HCT116 (cell line): ENCODE measurements around the gene DYNLT3. TPM values are rescaled to one million over a fixed set of nuclear protein-coding genes. Genes with fewer than 3 reads are reported as not detected.

Experiments used
- ATAC-seq: fragments of 200-7000 bp; cut with Tn5 transposase; 2 replicates; pipeline ENCODE4 v1.9.1; 2020; ENCODE audit warnings: mild to moderate bottlenecking, moderate library complexity
- BruUV-seq: library from RNA; stranded (reverse); fragments of 400-500 nt; replicated peaks from 2 replicates; lab custom pipeline; 2021; lab: Mats Ljungman, UMichigan
- CTCF ChIA-PET: fragments of 300-600 bp; sonication (Branson Sonifier 250); formaldehyde crosslinking; loops from one replicate; lab custom pipeline; 2021; ENCODE audit warnings: antibody characterized with exemption; lab: Charles Lee
- POLR2A ChIA-PET: fragments of 300-600, 350-600 bp; sonication (Branson Sonifier 250); formaldehyde crosslinking; loops from one replicate; lab custom pipeline; 2021; ENCODE audit warnings: antibody characterized with exemption; lab: Charles Lee
- RAD21 ChIA-PET, 2 experiments: fragments of 300-600 bp; sonication (Branson Sonifier 250); formaldehyde crosslinking; loops; one replicate each; lab custom pipeline; 2023; ENCODE audit warnings: low total read pairs in 2 of 2; ENCODE audit not compliant: uncharacterized antibody in 2 of 2, unreplicated experiment in 2 of 2, low non-redundant PET in 1 of 2; lab: Charles Lee
- DNase-seq: peaks from one replicate; pipeline ENCODE4 v3.0.0-alpha.2; 2010; ENCODE audit warnings: low read depth, low spot score
- H2AFZ ChIP-seq: fragments of 200-600 bp; shearing (Covaris generic), sonication (generic); 2 replicates; pipeline ENCODE4 v1.6.1; 2017; ENCODE audit warnings: low read depth, mixed run types, mixed read lengths, antibody characterized with exemption, low read length; ENCODE audit not compliant: poor library complexity, severe bottlenecking
- H3K27ac ChIP-seq: 2 replicates; pipeline ENCODE4 v1.5.1; 2012; ENCODE audit warnings: low read depth, low read length
- H3K27me3 ChIP-seq: fragments of 200-600 bp; sonication (generic); 2 replicates; pipeline ENCODE4 v1.6.1; 2016; ENCODE audit warnings: mixed run types, low read length, mixed read lengths; ENCODE audit not compliant: insufficient read depth
- H3K36me3 ChIP-seq, 2 experiments: fragments of 200-500 bp in 1 of 2; fragments of 200-600 bp in 1 of 2; sonication (Bioruptor generic) in 1 of 2; sonication (generic) in 1 of 2; 2 replicates each; pipeline versions ENCODE4 v1.5.1 to v1.6.1; 2014 to 2016; ENCODE audit warnings: low read length in 2 of 2, inconsistent platforms in 1 of 2, mixed read lengths in 1 of 2, mixed run types in 1 of 2; ENCODE audit not compliant: insufficient read depth in 2 of 2, control insufficient read depth in 1 of 2
- H3K4me1 ChIP-seq, 2 experiments: fragments of 200-600 bp in 1 of 2; sonication (generic) in 1 of 2; 2 replicates each; pipeline versions ENCODE4 v1.5.1 to v1.6.1; 2012 to 2017; ENCODE audit warnings: low read length in 2 of 2, inconsistent platforms in 1 of 2, mild to moderate bottlenecking in 1 of 2, mixed read lengths in 1 of 2, mixed run types in 1 of 2, moderate library complexity in 1 of 2; ENCODE audit not compliant: insufficient read depth in 2 of 2, control insufficient read depth in 1 of 2
- H3K4me2 ChIP-seq: fragments of 200-600 bp; sonication (generic); 2 replicates; pipeline ENCODE4 v1.6.1; 2017; ENCODE audit warnings: mixed run types, low read length, mixed read lengths
- H3K4me3 ChIP-seq, 2 experiments: fragments of 200-600 bp in 1 of 2; sonication (generic) in 1 of 2; replicated peaks in 1 of 2; 2 replicates each; pipeline ENCODE4 v1.5.1; 2011 to 2016; ENCODE audit warnings: low read length in 2 of 2, control low read depth in 1 of 2, low read depth in 1 of 2, mild to moderate bottlenecking in 1 of 2, mixed read lengths in 1 of 2, mixed run types in 1 of 2
- H3K79me2 ChIP-seq: fragments of 200-600 bp; sonication (generic); 2 replicates; pipeline ENCODE4 v1.6.1; 2017; ENCODE audit warnings: mild to moderate bottlenecking, mixed run types, low read length, moderate library complexity, mixed read lengths; ENCODE audit not compliant: insufficient read depth
- H3K9ac ChIP-seq: fragments of 200-600 bp; sonication (generic); 2 replicates; pipeline ENCODE4 v1.6.1; 2016; ENCODE audit warnings: low read length, mixed read lengths
- H3K9me2 ChIP-seq: fragments of 200-600 bp; sonication (generic), shearing (Covaris generic); 2 replicates; pipeline ENCODE4 v1.6.1; 2017; ENCODE audit warnings: mixed run types, mild to moderate bottlenecking, moderate library complexity; ENCODE audit not compliant: insufficient read depth
- H3K9me3 ChIP-seq, 2 experiments: fragments of 200-500 bp in 1 of 2; fragments of 200-600 bp in 1 of 2; sonication (Bioruptor generic) in 1 of 2; sonication (generic) in 1 of 2; 2 replicates each; pipeline ENCODE4 v1.6.1; 2014 to 2017; ENCODE audit warnings: low read length in 2 of 2, mixed read lengths in 2 of 2, inconsistent platforms in 1 of 2, low read depth in 1 of 2, mild to moderate bottlenecking in 1 of 2, mixed run types in 1 of 2, moderate library complexity in 1 of 2; ENCODE audit not compliant: control insufficient read depth in 1 of 2, insufficient read depth in 1 of 2
- H4K20me1 ChIP-seq: fragments of 200-600 bp; sonication (generic), shearing (Covaris generic); 2 replicates; pipeline ENCODE4 v1.6.1; 2017; ENCODE audit warnings: mixed run types, mild to moderate bottlenecking, moderate library complexity; ENCODE audit not compliant: insufficient read depth
- CEBPB ChIP-seq: IDR thresholded peaks from 2 replicates; pipeline ENCODE4 v1.6.1; 2012; ENCODE audit warnings: low read depth
- EZH2phosphoT487 ChIP-seq: fragments of 200-600 bp; IDR thresholded peaks from 2 replicates; pipeline ENCODE4 v1.6.1; 2018; ENCODE audit warnings: antibody characterized with exemption, borderline replicate concordance
- JUND ChIP-seq: IDR thresholded peaks from 2 replicates; pipeline ENCODE4 v1.6.1; 2012
- POLR2AphosphoS5 ChIP-seq: IDR thresholded peaks from 2 replicates; pipeline ENCODE4 v1.6.1; 2011; ENCODE audit warnings: mild to moderate bottlenecking, low read depth, low read length, moderate library complexity
- RAD21 ChIP-seq: IDR thresholded peaks from 2 replicates; pipeline ENCODE4 v1.6.1; 2012; ENCODE audit warnings: low read depth, mild to moderate bottlenecking
- SIN3A ChIP-seq: IDR thresholded peaks from 2 replicates; pipeline ENCODE4 v1.6.1; 2012; ENCODE audit warnings: low read depth
- SRF ChIP-seq: IDR thresholded peaks from 2 replicates; pipeline ENCODE4 v1.6.1; 2012; ENCODE audit warnings: low read depth
- TCF7L2 ChIP-seq: IDR thresholded peaks from 2 replicates; pipeline ENCODE4 v1.7.0; 2011; ENCODE audit warnings: borderline replicate concordance, inconsistent platforms; ENCODE audit not compliant: insufficient read depth, insufficient read length; ENCODE audit errors: extremely low read depth
- ZNF274 ChIP-seq: fragments of 200-500 bp; sonication (Bioruptor generic); IDR thresholded peaks from 2 replicates; pipeline ENCODE4 v1.6.1; 2014; ENCODE audit warnings: mild to moderate bottlenecking, low read depth, low read length, inconsistent platforms
- intact Hi-C: fragments of 100-400 bp; cut with micrococcal nuclease; formaldehyde crosslinking; loops from 2 replicates; pipeline ENCODE4 v1.10.0; 2022
- total RNA-seq: library from RNA; stranded (reverse); gene quantifications from one replicate; pipeline ENCODE4 v1.2.1, GENCODE V29; 2021; ENCODE audit not compliant: unreplicated experiment
- TF ChIP-seq, protein P1 (sequence below): IDR thresholded peaks from 2 replicates; pipeline ENCODE4 v1.6.1; 2012
- TF ChIP-seq, protein P2 (sequence below): IDR thresholded peaks from 2 replicates; pipeline ENCODE4 v1.6.1; 2012
- TF ChIP-seq, protein P3 (sequence below), 3 experiments: fragments of 200-600 bp in 1 of 3; sonication (generic) in 1 of 3; IDR thresholded peaks in 2 of 3; conservative IDR thresholded peaks in 1 of 3; 2 replicates each; pipeline ENCODE4 v1.5.1; 2012 to 2017; ENCODE audit warnings: low read depth in 2 of 3, low read length in 2 of 3, antibody characterized with exemption in 1 of 3, borderline replicate concordance in 1 of 3, control low read depth in 1 of 3, mild to moderate bottlenecking in 1 of 3, mixed read lengths in 1 of 3, mixed run types in 1 of 3, moderate library complexity in 1 of 3; ENCODE audit not compliant: insufficient read depth in 1 of 3

DYNLT3 gene
- total RNA-seq, 1 experiment from 2014 or later = 20.9 TPM

DNA sequence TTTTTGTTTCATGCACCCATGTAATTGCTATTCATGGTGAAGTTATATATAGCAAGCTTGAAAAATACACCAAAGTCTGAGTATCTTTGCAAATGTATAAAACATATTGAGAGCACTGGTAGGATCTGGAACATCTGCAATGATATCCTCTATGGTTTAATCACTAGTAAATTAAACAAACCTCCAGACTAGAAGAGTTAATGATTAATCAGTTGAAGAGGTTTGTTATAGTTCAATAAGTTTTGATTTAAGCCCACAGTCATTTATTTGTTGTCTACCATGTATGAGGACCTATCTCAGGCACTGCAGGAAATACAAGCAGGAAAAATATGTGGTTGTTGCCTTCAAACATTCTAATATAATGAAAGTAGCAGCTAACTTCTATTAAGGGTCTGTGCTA lies 51.1 kb downstream of the DYNLT3 start:
- no peak overlapping the region for H3K9ac ChIP-seq
- H3K4me3 ChIP-seq = no peak overlapping the region
- no peaks in the 10 kb centered on the region for H3K79me2 ChIP-seq
- intact Hi-C loops = no loop called here
- RAD21 ChIA-PET = no interaction called here
- H3K9me3 ChIP-seq = no peaks in the 10 kb centered on the region
- TF ChIP-seq RAD21 (no peak), SIN3A (no peak), POLR2AphosphoS5 (no peak), TCF7L2 (no peak), SRF (no peak), CEBPB (no peak), EZH2phosphoT487 (no peak), JUND (no peak), ZNF274 (no peak)
- TF ChIP-seq, protein P1, sequence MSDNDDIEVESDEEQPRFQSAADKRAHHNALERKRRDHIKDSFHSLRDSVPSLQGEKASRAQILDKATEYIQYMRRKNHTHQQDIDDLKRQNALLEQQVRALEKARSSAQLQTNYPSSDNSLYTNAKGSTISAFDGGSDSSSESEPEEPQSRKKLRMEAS = no peak
- TF ChIP-seq, protein P2, sequence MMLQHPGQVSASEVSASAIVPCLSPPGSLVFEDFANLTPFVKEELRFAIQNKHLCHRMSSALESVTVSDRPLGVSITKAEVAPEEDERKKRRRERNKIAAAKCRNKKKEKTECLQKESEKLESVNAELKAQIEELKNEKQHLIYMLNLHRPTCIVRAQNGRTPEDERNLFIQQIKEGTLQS = no peak
- TF ChIP-seq, protein P3, sequence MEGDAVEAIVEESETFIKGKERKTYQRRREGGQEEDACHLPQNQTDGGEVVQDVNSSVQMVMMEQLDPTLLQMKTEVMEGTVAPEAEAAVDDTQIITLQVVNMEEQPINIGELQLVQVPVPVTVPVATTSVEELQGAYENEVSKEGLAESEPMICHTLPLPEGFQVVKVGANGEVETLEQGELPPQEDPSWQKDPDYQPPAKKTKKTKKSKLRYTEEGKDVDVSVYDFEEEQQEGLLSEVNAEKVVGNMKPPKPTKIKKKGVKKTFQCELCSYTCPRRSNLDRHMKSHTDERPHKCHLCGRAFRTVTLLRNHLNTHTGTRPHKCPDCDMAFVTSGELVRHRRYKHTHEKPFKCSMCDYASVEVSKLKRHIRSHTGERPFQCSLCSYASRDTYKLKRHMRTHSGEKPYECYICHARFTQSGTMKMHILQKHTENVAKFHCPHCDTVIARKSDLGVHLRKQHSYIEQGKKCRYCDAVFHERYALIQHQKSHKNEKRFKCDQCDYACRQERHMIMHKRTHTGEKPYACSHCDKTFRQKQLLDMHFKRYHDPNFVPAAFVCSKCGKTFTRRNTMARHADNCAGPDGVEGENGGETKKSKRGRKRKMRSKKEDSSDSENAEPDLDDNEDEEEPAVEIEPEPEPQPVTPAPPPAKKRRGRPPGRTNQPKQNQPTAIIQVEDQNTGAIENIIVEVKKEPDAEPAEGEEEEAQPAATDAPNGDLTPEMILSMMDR (IDR thresholded peaks at IDR 0.05 in 2 of 3, conservative IDR thresholded peaks at IDR 0.05 in 1 of 3; ENCODE audit: borderline replicate concordance in 1 of 3, insufficient read depth in 1 of 3, low read depth in 2 of 3, low read length in 2 of 3) = no peak
- CTCF ChIA-PET = no interaction called here
- H3K36me3 ChIP-seq = no peaks in the 10 kb centered on the region
- H3K27ac ChIP-seq = no peak overlapping the region
- no peaks in the 10 kb centered on the region for H3K4me1 ChIP-seq
- BruUV-seq = no TSS peak
- H2AFZ ChIP-seq = no peak overlapping the region
- H3K4me2 ChIP-seq = no peak overlapping the region
- no peak for ATAC-seq
- no peaks in the 10 kb centered on the region for H3K9me2 ChIP-seq
- H4K20me1 ChIP-seq = no peaks in the 10 kb centered on the region
- POLR2A ChIA-PET = no interaction called here
- no peaks in the 10 kb centered on the region for H3K27me3 ChIP-seq
- no peak for DNase-seq

Other genes starting within 250 kb of the DYNLT3 start
- gene XK, start 161.8 kb downstream of the DYNLT3 start, total RNA-seq = 2.6 TPM
- 0.59 TPM for gene CYBB, start 67.5 kb downstream of the DYNLT3 start, total RNA-seq
- gene SYTL5, start 159.0 kb upstream of the DYNLT3 start, total RNA-seq = 0.20 TPM